Coronary artery (tissue), 2 donors: ENCODE measurements around the gene GCNT3.

Experiments used
- DNase-seq: peaks from one replicate; pipeline ENCODE4 v3.0.0-alpha.2; 2017; ENCODE audit warnings: low spot score
- H3K27ac ChIP-seq, 2 donors: fragments of 200-600 bp; sonication (generic); one replicate each; pipeline ENCODE4 v1.5.1; 2016 to 2019
- H3K4me3 ChIP-seq: fragments of 200-600 bp; sonication (generic); 2 replicates; pipeline ENCODE4 v1.5.1; 2016; ENCODE audit warnings: mild to moderate bottlenecking, moderate library complexity
- CTCF ChIP-seq: fragments of 200-600 bp; sonication (generic); IDR thresholded peaks from one replicate; pipeline ENCODE4 v1.5.1; 2019; ENCODE audit warnings: antibody characterized with exemption

The GCNT3 gene

GRCh38 chr15:59571606-59572005 lies 40.0 kb upstream of the GCNT3 start:
- Histone ChIP-seq H3K4me3 (no peak overlapping the region), H3K27ac (no peak overlapping the region)
- DNase-seq: no peak
- no peak for TF ChIP-seq CTCF

- no peak for DNase-seq
Observed at GRCh38 chr15:59583088-59583487, 28.5 kb upstream of the GCNT3 start.

GRCh38 chr15:59587085-59587826 lies 24.3 kb upstream of the GCNT3 start:
- TF ChIP-seq CTCF: no peak
- DNase-seq: no peak
- Histone ChIP-seq H3K4me3 (no peak overlapping the region), H3K27ac (no peak overlapping the region)

More at GRCh38 chr15:59583088-59583487, 28.5 kb upstream of the GCNT3 start:
- no peak for TF ChIP-seq CTCF
- Histone ChIP-seq H3K4me3 (no peak overlapping the region), H3K27ac (no peak overlapping the region)

- DNase-seq: no peak
- TF ChIP-seq CTCF: no peak
- Histone ChIP-seq H3K27ac (no peak overlapping the region), H3K4me3 (no peak overlapping the region)
Observed at GRCh38 chr15:59590027-59590426, 21.6 kb upstream of the GCNT3 start.

- no peak for TF ChIP-seq CTCF
- H3K27ac ChIP-seq: no peak overlapping the region
- H3K4me3 ChIP-seq: no peak overlapping the region
- no peak for DNase-seq
Observed at GRCh38 chr15:59591356-59591755, 20.2 kb upstream of the GCNT3 start.

GRCh38 chr15:59594493-59594942 lies 17.1 kb upstream of the GCNT3 start:
- no peak for TF ChIP-seq CTCF
- no peak for DNase-seq
- peak overlapping the region in 1 of 2 donors; percentile 11 for H3K27ac ChIP-seq
- H3K4me3 ChIP-seq: no peak overlapping the region

- no peak for DNase-seq
- no peak overlapping the region for H3K4me3 ChIP-seq
- H3K27ac ChIP-seq: peak overlapping the region in 1 of 2 donors; percentile 11
- no peak for TF ChIP-seq CTCF
Observed at GRCh38 chr15:59594991-59595390, 16.6 kb upstream of the GCNT3 start.
